Stimulated activated CD8-positive, alpha-beta memory T cell treated with anti-CD3 and anti-CD28 coated beads, Interleukin-4, amount 100 ng/mL, for 24 hours (primary cell): ENCODE results near the gene SEC22B.
"Not testable (repeated sequence)": the region's sequence is repeated elsewhere in the genome, so short reads cannot be mapped to it uniquely, and the experiment has no call there.

Source experiments
- DNase-seq: peaks from one replicate; pipeline ENCODE4 v3.0.0-alpha.2; 2020; ENCODE audit warnings: low read depth

The SEC22B gene

GRCh38 chr1:120116094-120116493, 60.2 kb downstream of the SEC22B start:
- not testable (repeated sequence) for DNase-seq

DNA sequence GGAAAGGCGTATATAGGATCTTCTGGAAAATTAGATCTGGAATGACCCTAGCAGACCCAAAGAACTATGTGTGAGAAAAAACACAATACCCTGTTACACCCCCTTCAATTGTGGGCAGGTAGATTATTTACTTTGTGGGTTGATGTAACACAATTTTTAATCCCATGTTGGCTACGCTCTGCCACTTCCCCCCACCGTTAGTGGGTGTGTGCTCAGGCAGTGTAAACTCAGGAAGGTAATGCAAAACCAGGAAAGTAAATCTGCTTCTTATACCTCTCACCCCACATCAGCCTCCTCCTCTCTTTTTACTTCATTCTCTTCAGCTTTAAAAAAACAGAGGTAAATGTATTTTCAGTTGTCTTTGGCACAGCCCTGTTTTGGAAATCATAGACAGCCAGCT, 63.2 kb downstream of the SEC22B start:
- not testable (repeated sequence) for DNase-seq

GRCh38 chr1:120112212-120112611, 64.1 kb downstream of the SEC22B start:
- not testable (repeated sequence) for DNase-seq

GRCh38 chr1:120111771-120112170, 64.5 kb downstream of the SEC22B start:
- not testable (repeated sequence) for DNase-seq

GRCh38 chr1:120111008-120111407, 65.3 kb downstream of the SEC22B start:
- not testable (repeated sequence) for DNase-seq

- not testable (repeated sequence) for DNase-seq
These were observed 66.7 kb downstream of the SEC22B start for GRCh38 chr1:120109656-120110055.

DNA sequence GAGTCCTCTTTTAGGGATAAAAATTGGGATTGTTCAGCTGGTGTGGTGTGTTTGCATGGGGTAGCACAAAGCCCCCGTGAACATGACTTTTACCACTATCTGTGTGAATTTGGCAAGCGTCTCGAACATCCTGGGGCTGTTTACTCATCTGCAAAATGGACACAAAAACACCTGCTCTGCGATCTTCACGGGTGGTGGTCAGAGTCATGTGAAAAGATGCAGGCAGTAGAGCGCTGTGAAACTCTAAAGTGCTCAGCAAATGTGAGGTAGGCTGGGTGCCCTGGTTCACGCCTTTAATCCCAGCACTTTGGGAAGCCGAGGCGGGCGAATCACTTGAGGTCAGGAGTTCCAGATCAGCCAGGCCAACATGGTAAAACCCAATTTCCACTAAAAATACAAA, 67.1 kb downstream of the SEC22B start:
- not testable (repeated sequence) for DNase-seq

GRCh38 chr1:120105288-120105687, 71.0 kb downstream of the SEC22B start:
- DNase-seq = not testable (repeated sequence)

GRCh38 chr1:120103768-120104167, 72.6 kb downstream of the SEC22B start:
- not testable (repeated sequence) for DNase-seq

GRCh38 chr1:120101593-120101992, 74.7 kb downstream of the SEC22B start:
- not testable (repeated sequence) for DNase-seq
